CD14-positive monocyte (primary cell): ENCODE data around the gene HOXC9. TPM values are rescaled to one million over a fixed set of nuclear protein-coding genes. Genes with fewer than 3 reads are reported as not detected.
A peak's percentile ranks its signal among the peaks of the same experiment; 100 is the strongest.

Source experiments
- DNase-seq, 3 donors: peaks; one replicate each; pipeline ENCODE4 v3.0.0-alpha.2; 2011 to 2022
- H2AFZ ChIP-seq: 2 replicates; pipeline ENCODE4 v1.6.0; 2012; ENCODE audit warnings: mild to moderate bottlenecking, low read depth, low read length, inconsistent platforms; ENCODE audit not compliant: insufficient read depth, poor library complexity, severe bottlenecking
- H3K27ac ChIP-seq, 2 donors: 1 replicate in 1 of 2; 2 replicates in 1 of 2; pipeline ENCODE4 v1.5.1; 2012 to 2013; ENCODE audit warnings: low read length in 2 of 2, control low read depth in 1 of 2, inconsistent platforms in 1 of 2, low read depth in 1 of 2, mild to moderate bottlenecking in 1 of 2
- H3K27me3 ChIP-seq, 2 donors: one replicate each; pipeline versions ENCODE4 v1.6.0 to v1.6.1; 2011 to 2013; ENCODE audit warnings: low read length in 2 of 2; ENCODE audit not compliant: control insufficient read depth in 2 of 2, insufficient read depth in 2 of 2
- H3K36me3 ChIP-seq, 2 donors: replicated peaks in 1 of 2; 1 replicate in 1 of 2; 2 replicates in 1 of 2; pipeline versions ENCODE4 v1.5.1 to v1.6.1; 2012 to 2013; ENCODE audit warnings: low read length in 2 of 2, control low read depth in 1 of 2, inconsistent platforms in 1 of 2, mild to moderate bottlenecking in 1 of 2; ENCODE audit not compliant: insufficient read depth in 2 of 2, control insufficient read depth in 1 of 2
- H3K4me1 ChIP-seq, 2 donors: 1 replicate in 1 of 2; 2 replicates in 1 of 2; pipeline versions ENCODE4 v1.5.1 to v1.6.1; 2012 to 2013; ENCODE audit warnings: low read length in 2 of 2, control low read depth in 1 of 2, inconsistent platforms in 1 of 2, mild to moderate bottlenecking in 1 of 2, moderate library complexity in 1 of 2; ENCODE audit not compliant: insufficient read depth in 2 of 2, control insufficient read depth in 1 of 2
- H3K4me2 ChIP-seq: replicated peaks from 2 replicates; pipeline ENCODE3; 2012; ENCODE audit warnings: low read length, moderate library complexity, mild to moderate bottlenecking; ENCODE audit not compliant: poor library complexity, severe bottlenecking; ENCODE audit errors: extremely low read depth
- H3K4me3 ChIP-seq, 3 experiments: fragments of 200-600 bp in 1 of 3; sonication (generic) in 1 of 3; replicated peaks in 1 of 3; 1 replicate in 2 of 3; 2 replicates in 1 of 3; pipeline ENCODE4 v1.5.1; 2011 to 2013; ENCODE audit warnings: low read length in 3 of 3, mild to moderate bottlenecking in 3 of 3, control low read depth in 2 of 3, low read depth in 2 of 3, inconsistent platforms in 1 of 3, moderate library complexity in 1 of 3
- H3K79me2 ChIP-seq: 2 replicates; pipeline ENCODE4 v1.6.0; 2012; ENCODE audit warnings: mild to moderate bottlenecking, control low read depth, inconsistent platforms, low read length, moderate library complexity; ENCODE audit not compliant: insufficient read depth
- H3K9ac ChIP-seq: 2 replicates; pipeline ENCODE4 v1.6.0; 2017; ENCODE audit warnings: low read length, mild to moderate bottlenecking; ENCODE audit not compliant: insufficient read depth, poor library complexity, severe bottlenecking
- H3K9me3 ChIP-seq, 2 donors: replicated peaks in 1 of 2; 1 replicate in 1 of 2; 2 replicates in 1 of 2; pipeline versions ENCODE4 v1.5.1 to v1.6.1; 2012 to 2013; ENCODE audit warnings: low read length in 2 of 2, control low read depth in 1 of 2; ENCODE audit not compliant: control insufficient read depth in 1 of 2, insufficient read depth in 1 of 2
- H4K20me1 ChIP-seq: 2 replicates; pipeline ENCODE4 v1.6.0; 2012; ENCODE audit warnings: mild to moderate bottlenecking, low read length, control low read depth, moderate library complexity; ENCODE audit not compliant: insufficient read depth
- H3K27ac Mint-ChIP-seq, 7 donors: one replicate each; pipeline ENCODE4 v1.8.0; 2020; ENCODE audit warnings: mild to moderate bottlenecking in 7 of 7, mixed read lengths in 7 of 7, moderate library complexity in 6 of 7, inconsistent platforms in 2 of 7
- H3K27me3 Mint-ChIP-seq, 3 donors: one replicate each; pipeline ENCODE4 v1.8.0; 2021 to 2022; ENCODE audit warnings: low read depth in 3 of 3, mild to moderate bottlenecking in 3 of 3, mixed read lengths in 3 of 3, moderate library complexity in 3 of 3, inconsistent platforms in 1 of 3
- H3K36me3 Mint-ChIP-seq, 2 donors: one replicate each; pipeline ENCODE4 v1.8.0; 2020; ENCODE audit warnings: mixed read lengths in 2 of 2, inconsistent platforms in 1 of 2, mild to moderate bottlenecking in 1 of 2
- H3K4me1 Mint-ChIP-seq: one replicate; pipeline ENCODE4 v1.8.0; 2020; ENCODE audit warnings: mild to moderate bottlenecking, mixed read lengths
- H3K4me3 Mint-ChIP-seq, 2 donors: one replicate each; pipeline ENCODE4 v1.8.0; 2020; ENCODE audit warnings: mild to moderate bottlenecking in 2 of 2, mixed read lengths in 2 of 2, moderate library complexity in 1 of 2
- H3K9me3 Mint-ChIP-seq, 7 donors: one replicate each; pipeline ENCODE4 v1.8.0; 2020 to 2022; ENCODE audit warnings: mixed read lengths in 7 of 7, mild to moderate bottlenecking in 6 of 7, moderate library complexity in 6 of 7, inconsistent platforms in 2 of 7
- CTCF ChIP-seq: fragments of 200-600 bp; IDR thresholded peaks from one replicate; pipeline ENCODE4 v1.8.0; 2022; ENCODE audit warnings: antibody characterized with exemption, mild to moderate bottlenecking
- WGBS: methylation state at CpG from one replicate; pipeline ENCODE4 v1.1.5; 2013; ENCODE audit warnings: missing lambda C conversion rate; ENCODE audit not compliant: insufficient coverage; 5-methylcytosine and 5-hydroxymethylcytosine counted together
- intact Hi-C, 2 donors: fragments of 100-400 bp; cut with micrococcal nuclease; formaldehyde crosslinking; loops; one replicate each; pipeline versions ENCODE4 v1.15.0 to v1.15.1; 2023
- polyA plus RNA-seq, 3 donors: library from polyadenylated mRNA; depleted of rRNA in 1 of 3; unstranded in 2 of 3; stranded (reverse) in 1 of 3; fragments of 300-500 nt in 2 of 3; fragments of >200 nt in 1 of 3; fragmentation: Illumina TruSeq in 2 of 3; gene quantifications; 1 replicate in 2 of 3; 2 replicates in 1 of 3; pipeline ENCODE4 v1.2.3, GENCODE V29; 2012 to 2021

Gene HOXC9
- polyA plus RNA-seq, 3 donors: not detected

- Mint-ChIP-seq H3K27ac (no peak overlapping the region), H3K9me3 (peaks cover 0 to 46% (median 23%) of the 10 kb centered on the region in 7 donors), H3K27me3 (peaks cover 97 to 99% (median 97%) of the 10 kb centered on the region in 3 donors), H3K4me1 (peaks cover 6% of the 10 kb centered on the region), H3K4me3 (peak overlapping the region in 1 of 2 donors; percentile 75), H3K36me3 (peaks cover 0 to 9% of the 10 kb centered on the region in 2 donors)
- DNase-seq: no peak
- Histone ChIP-seq H4K20me1 (no peaks in the 10 kb centered on the region), H3K27ac (no peak overlapping the region), H3K9ac (no peak overlapping the region), H3K4me1 (no peaks in the 10 kb centered on the region), H3K36me3 (no peaks in the 10 kb centered on the region), H3K79me2 (no peaks in the 10 kb centered on the region), H2AFZ (no peak overlapping the region), H3K27me3 (peaks cover 90 to 99% of the 10 kb centered on the region in 2 donors), H3K9me3 (peaks cover 3 to 79% of the 10 kb centered on the region in 2 donors), H3K4me3 (no peak overlapping the region), H3K4me2 (no peak overlapping the region)
- WGBS: 6% methylated on average over 18 of the region's 34 CpGs
- intact Hi-C loops: loop anchor here in 1 of 2 donors (5.0 kb wide), 1 partner anchor 46 kb away; no protein-coding TSS in a partner anchor
- TF ChIP-seq CTCF: no peak
These were observed 49.0 kb upstream of the HOXC9 start for GRCh38 chr12:53950789-53951576.

- peaks cover 3 to 83% of the 10 kb centered on the region in 2 donors for H3K9me3 ChIP-seq
- Mint-ChIP-seq H3K4me1 (peaks cover 6% of the 10 kb centered on the region), H3K27ac (no peak overlapping the region), H3K4me3 (peak overlapping the region in 1 of 2 donors; percentile 62), H3K27me3 (peaks cover 97 to 99% (median 97%) of the 10 kb centered on the region in 3 donors), H3K9me3 (peaks cover 0 to 52% (median 23%) of the 10 kb centered on the region in 7 donors), H3K36me3 (peaks cover 2 to 12% of the 10 kb centered on the region in 2 donors)
- no peaks in the 10 kb centered on the region for H3K79me2 ChIP-seq
- H3K27me3 ChIP-seq: peaks cover 90 to 99% of the 10 kb centered on the region in 2 donors
- H4K20me1 ChIP-seq: no peaks in the 10 kb centered on the region
- H3K36me3 ChIP-seq: no peaks in the 10 kb centered on the region
- H3K27ac ChIP-seq: no peak overlapping the region
- H2AFZ ChIP-seq: no peak overlapping the region
- DNase-seq: no peak
- no peak for TF ChIP-seq CTCF
- H3K4me3 ChIP-seq: no peak overlapping the region
- no peak overlapping the region for H3K4me2 ChIP-seq
- H3K4me1 ChIP-seq: no peaks in the 10 kb centered on the region
- 4% methylated on average over 47 of the region's 47 CpGs for WGBS
- no peak overlapping the region for H3K9ac ChIP-seq
- intact Hi-C loops: loop anchor here in 1 of 2 donors (5.0 kb wide), 1 partner anchor 46 kb away; no protein-coding TSS in a partner anchor
These were observed 48.2 kb upstream of the HOXC9 start for GRCh38 chr12:53951577-53952334.
